Hepatocyte (in vitro differentiated cells): ENCODE measurements around the gene RASGRP4.

ENCODE experiments used
- CTCF ChIP-seq: fragments of 200-600 bp; sonication (generic); IDR thresholded peaks from 2 replicates; pipeline ENCODE4 v1.5.1; 2016; ENCODE audit warnings: antibody characterized with exemption, mild to moderate bottlenecking; ENCODE audit not compliant: poor library complexity
- EZH2 ChIP-seq: fragments of 200-600 bp; sonication (generic); IDR thresholded peaks from 2 replicates; pipeline ENCODE4 v1.6.1; 2016; ENCODE audit warnings: antibody characterized with exemption, mild to moderate bottlenecking, borderline replicate concordance
- EZH2phosphoT487 ChIP-seq: fragments of 200-600 bp; sonication (generic); IDR thresholded peaks from one replicate; pipeline ENCODE4 v1.6.1; 2018; ENCODE audit warnings: antibody characterized with exemption, mild to moderate bottlenecking, low read depth, moderate library complexity; ENCODE audit not compliant: unreplicated experiment, severe bottlenecking

GRCh38 chr19:38399081-38399480 lies 26.9 kb downstream of the RASGRP4 start:
- no peak for TF ChIP-seq CTCF
- no peak for TF ChIP-seq EZH2
- no peak for TF ChIP-seq EZH2phosphoT487
